MM.1S (cell line): ENCODE measurements around the gene FANCG.

Experiments
- DNase-seq: peaks from one replicate; pipeline ENCODE4 v3.0.0-alpha.2; 2015
- H2AFZ ChIP-seq: fragments of 300-600 bp; sonication (generic); 2 replicates; pipeline ENCODE4 v1.6.0; 2016; ENCODE audit warnings: antibody characterized with exemption, low read length
- H3F3A ChIP-seq: fragments of 300-600 bp; sonication (generic); 2 replicates; pipeline ENCODE4 v1.6.1; 2016; ENCODE audit warnings: mild to moderate bottlenecking, antibody characterized with exemption, low read length, moderate library complexity, mixed read lengths; ENCODE audit not compliant: insufficient read depth
- H3K27ac ChIP-seq: fragments of 300-600 bp; sonication (generic); 2 replicates; pipeline ENCODE4 v1.5.1; 2016; ENCODE audit warnings: mild to moderate bottlenecking, low read length
- H3K27me3 ChIP-seq: fragments of 300-600 bp; sonication (generic); replicated peaks from 2 replicates; pipeline ENCODE4 v1.6.0; 2016; ENCODE audit warnings: low read length; ENCODE audit not compliant: insufficient read depth
- H3K36me3 ChIP-seq: fragments of 300-600 bp; sonication (generic); replicated peaks from 2 replicates; pipeline ENCODE4 v1.6.1; 2016; ENCODE audit warnings: mild to moderate bottlenecking, low read length, mixed read lengths; ENCODE audit not compliant: insufficient read depth
- H3K4me1 ChIP-seq: fragments of 300-600 bp; sonication (generic); 2 replicates; pipeline ENCODE4 v1.6.1; 2016; ENCODE audit warnings: low read length, mixed read lengths
- H3K4me2 ChIP-seq: fragments of 300-600 bp; sonication (generic); 2 replicates; pipeline ENCODE4 v1.6.0; 2016; ENCODE audit warnings: low read depth, low read length
- H3K4me3 ChIP-seq: fragments of 300-600 bp; sonication (generic); 2 replicates; pipeline ENCODE4 v1.5.1; 2016; ENCODE audit warnings: low read length, mixed read lengths
- H3K79me2 ChIP-seq: fragments of 300-600 bp; sonication (generic); 2 replicates; pipeline ENCODE4 v1.6.1; 2016; ENCODE audit warnings: mixed run types, low read length, mixed read lengths
- H3K9ac ChIP-seq: fragments of 300-600 bp; sonication (generic); 2 replicates; pipeline ENCODE4 v1.6.1; 2016; ENCODE audit warnings: low read length, mixed read lengths
- H3K9me2 ChIP-seq: fragments of 300-600 bp; sonication (generic); replicated peaks from 2 replicates; pipeline ENCODE4 v1.6.1; 2016; ENCODE audit warnings: mild to moderate bottlenecking, low read length, mixed read lengths; ENCODE audit not compliant: insufficient read depth
- H3K9me3 ChIP-seq: fragments of 300-600 bp; sonication (generic); replicated peaks from 2 replicates; pipeline ENCODE4 v1.6.1; 2016; ENCODE audit warnings: mild to moderate bottlenecking, low read length, mixed read lengths; ENCODE audit not compliant: insufficient read depth
- H4K20me1 ChIP-seq: fragments of 300-600 bp; sonication (generic); 2 replicates; pipeline ENCODE4 v1.6.1; 2016; ENCODE audit warnings: mild to moderate bottlenecking, low read length, moderate library complexity, mixed read lengths; ENCODE audit not compliant: insufficient read depth
- CTCF ChIP-seq: fragments of 300-600 bp; sonication (generic); IDR thresholded peaks from 2 replicates; pipeline ENCODE4 v1.5.1; 2016; ENCODE audit warnings: antibody characterized with exemption, low read length, mixed read lengths
- EZH2 ChIP-seq: fragments of 300-600 bp; sonication (generic); optimal IDR thresholded peaks from 2 replicates; pipeline ENCODE3; 2017; ENCODE audit warnings: low read depth, mild to moderate bottlenecking, antibody characterized with exemption, low read length, mixed read lengths
- EZH2phosphoT487 ChIP-seq: fragments of 300-600 bp; sonication (generic); IDR thresholded peaks from 2 replicates; pipeline ENCODE4 v1.6.1; 2018; ENCODE audit warnings: antibody characterized with exemption, low read length

Gene FANCG

GRCh38 chr9:35079426-35080341 lies at the start of gene FANCG:
TSS of gene FANCG (minus strand) at chr9:35079942. CDS start at chr9:35079524, 418 bp downstream.
- Histone ChIP-seq H3K9ac (peak within 1 kb of the TSS; percentile 82), H3K9me3 (no peaks in the 10 kb centered on the region), H3K4me1 (peaks cover 8% of the 10 kb centered on the region; the same call in 1 of the 2 replicates), H3F3A (peaks cover 14% of the 10 kb centered on the region), H3K4me2 (peak within 1 kb of the TSS; percentile 88), H3K27ac (peak within 1 kb of the TSS; percentile 81), H3K79me2 (peaks cover 46% of the 10 kb centered on the region), H3K36me3 (no peaks in the 10 kb centered on the region), H3K4me3 (peak within 1 kb of the TSS; percentile 83), H3K9me2 (no peaks in the 10 kb centered on the region), H2AFZ (peak within 1 kb of the TSS; percentile 73), H3K27me3 (no peaks in the 10 kb centered on the region), H4K20me1 (no peaks in the 10 kb centered on the region)
- TF ChIP-seq EZH2phosphoT487 (no peak), CTCF (no peak), EZH2 (no peak)
- DNase-seq = peak; percentile 94

GRCh38 chr9:35116898-35117551 lies 37.3 kb upstream of the FANCG start:
- no peaks in the 10 kb centered on the region for H4K20me1 ChIP-seq
- H3K36me3 ChIP-seq = no peaks in the 10 kb centered on the region
- H3K4me1 ChIP-seq = peaks cover 17% of the 10 kb centered on the region
- TF ChIP-seq EZH2 = no peak
- no peak for TF ChIP-seq EZH2phosphoT487
- peak; percentile 95 for TF ChIP-seq CTCF
- peak overlapping the region; percentile 84 for H3K4me3 ChIP-seq
- DNase-seq = peak; percentile 95
- peaks cover 21% of the 10 kb centered on the region; the same call in 1 of the 2 replicates for H3F3A ChIP-seq
- peak overlapping the region; percentile 53; the same call in 1 of the 2 replicates for H3K9ac ChIP-seq
- H3K27me3 ChIP-seq = no peaks in the 10 kb centered on the region
- peaks cover 10% of the 10 kb centered on the region; the same call in 1 of the 2 replicates for H3K79me2 ChIP-seq
- H2AFZ ChIP-seq = peak overlapping the region; percentile 82
- no peaks in the 10 kb centered on the region for H3K9me3 ChIP-seq
- no peaks in the 10 kb centered on the region for H3K9me2 ChIP-seq
- H3K4me2 ChIP-seq = peak overlapping the region; percentile 99
- peak overlapping the region; percentile 66; the same call in 1 of the 2 replicates for H3K27ac ChIP-seq

GRCh38 chr9:35116539-35116897 lies 36.8 kb upstream of the FANCG start:
- H3K9me3 ChIP-seq = no peaks in the 10 kb centered on the region
- H3K79me2 ChIP-seq = peaks cover 10% of the 10 kb centered on the region; the same call in 1 of the 2 replicates
- peak overlapping the region; percentile 66; the same call in 1 of the 2 replicates for H3K27ac ChIP-seq
- no peaks in the 10 kb centered on the region for H3K36me3 ChIP-seq
- peaks cover 21% of the 10 kb centered on the region for H3K4me1 ChIP-seq
- peak overlapping the region; percentile 82 for H2AFZ ChIP-seq
- peak overlapping the region; percentile 84 for H3K4me3 ChIP-seq
- peaks cover 21% of the 10 kb centered on the region; the same call in 1 of the 2 replicates for H3F3A ChIP-seq
- H3K9ac ChIP-seq = peak overlapping the region; percentile 53
- H3K27me3 ChIP-seq = no peaks in the 10 kb centered on the region
- no peak for DNase-seq
- peak overlapping the region; percentile 99 for H3K4me2 ChIP-seq
- H3K9me2 ChIP-seq = no peaks in the 10 kb centered on the region
- no peak for TF ChIP-seq EZH2phosphoT487
- no peak for TF ChIP-seq CTCF
- no peak for TF ChIP-seq EZH2
- no peaks in the 10 kb centered on the region for H4K20me1 ChIP-seq
